Bronchial epithelial cell (primary cell): ENCODE data around the gene SEMA3B. TPM values are rescaled to one million over a fixed set of nuclear protein-coding genes. Genes with fewer than 3 reads are reported as not detected.

Source experiments
- DNase-seq: peaks from one replicate; pipeline ENCODE4 v3.0.0-alpha.2; 2010; ENCODE audit warnings: low read depth
- FAIRE-seq: peaks from 2 replicates; lab custom pipeline; 2011; peaks lifted over from hg19 to GRCh38; lab: Jason Lieb, UNC
- H3K27me3 ChIP-seq: 2 replicates; pipeline ENCODE4 v1.5.1; 2011; ENCODE audit warnings: low read length; ENCODE audit not compliant: control insufficient read depth, insufficient read depth
- H3K36me3 ChIP-seq: 2 replicates; pipeline ENCODE4 v1.5.1; 2011; ENCODE audit warnings: low read length; ENCODE audit not compliant: control insufficient read depth, insufficient read depth
- H3K4me3 ChIP-seq: 2 replicates; pipeline ENCODE4 v1.5.1; 2011; ENCODE audit warnings: mild to moderate bottlenecking, low read depth, low read length, control low read depth
- CTCF ChIP-seq: IDR thresholded peaks from 2 replicates; pipeline ENCODE4 v1.5.1; 2011; ENCODE audit warnings: mild to moderate bottlenecking, moderate library complexity, low read length, control low read depth, inconsistent platforms; ENCODE audit not compliant: insufficient read depth, severe bottlenecking
- total RNA-seq: library from RNA; depleted of rRNA; stranded (reverse); fragments of >200 nt; gene quantifications from 2 replicates; pipeline ENCODE4 v1.2.1, GENCODE V29; 2014

Gene SEMA3B
- total RNA-seq, 1 donor from 2014 or later: 7.1 TPM

GRCh38 chr3:50249457-50249856 is 19.5 kb upstream of the SEMA3B start:
- H3K27me3 ChIP-seq: no peaks in the 10 kb centered on the region
- no peak overlapping the region for H3K4me3 ChIP-seq
- no peak for DNase-seq
- TF ChIP-seq CTCF: no peak
- peaks cover 15% of the 10 kb centered on the region for H3K36me3 ChIP-seq
- no peak for FAIRE-seq

GRCh38 chr3:50250514-50250913 is 18.4 kb upstream of the SEMA3B start:
- H3K4me3 ChIP-seq: no peak overlapping the region
- no peak for TF ChIP-seq CTCF
- no peak for DNase-seq
- no peaks in the 10 kb centered on the region for H3K27me3 ChIP-seq
- peaks cover 17% of the 10 kb centered on the region for H3K36me3 ChIP-seq
- no peak for FAIRE-seq

- H3K4me3 ChIP-seq: no peak overlapping the region
- no peak for TF ChIP-seq CTCF
- no peaks in the 10 kb centered on the region for H3K27me3 ChIP-seq
- FAIRE-seq (peak; percentile 99), DNase-seq (peak; percentile 99)
- peaks cover 21% of the 10 kb centered on the region for H3K36me3 ChIP-seq
These were observed 17.7 kb upstream of the SEMA3B start for GRCh38 chr3:50251220-50251619.

GRCh38 chr3:50254577-50255250 is 14.2 kb upstream of the SEMA3B start:
- Histone ChIP-seq H3K36me3 (peaks cover 32% of the 10 kb centered on the region), H3K27me3 (no peaks in the 10 kb centered on the region), H3K4me3 (no peak overlapping the region)
- no peak for FAIRE-seq
- DNase-seq: peak; percentile 69
- no peak for TF ChIP-seq CTCF

- peaks cover 32% of the 10 kb centered on the region for H3K36me3 ChIP-seq
- no peaks in the 10 kb centered on the region for H3K27me3 ChIP-seq
- DNase-seq: peak; percentile 66
- no peak for TF ChIP-seq CTCF
- no peak overlapping the region for H3K4me3 ChIP-seq
- no peak for FAIRE-seq
These were observed 13.7 kb upstream of the SEMA3B start for GRCh38 chr3:50255251-50255615.
